Activated naive CD4-positive, alpha-beta T cell treated with anti-CD3 and anti-CD28 coated beads, Interleukin-2, amount 50 U/mL, for 24 hours (primary cell): ENCODE data around the gene BYSL.
A peak's percentile ranks its signal among the peaks of the same experiment; 100 is the strongest.

Source experiments
- H3K27ac Mint-ChIP-seq: one replicate; pipeline ENCODE4 v1.8.0; 2021; ENCODE audit warnings: mild to moderate bottlenecking, mixed read lengths
- H3K27me3 Mint-ChIP-seq: one replicate; pipeline ENCODE4 v1.8.0; 2021; ENCODE audit warnings: mixed read lengths
- H3K36me3 Mint-ChIP-seq: one replicate; pipeline ENCODE4 v1.8.0; 2021; ENCODE audit warnings: mixed read lengths
- H3K4me1 Mint-ChIP-seq: one replicate; pipeline ENCODE4 v1.8.0; 2021; ENCODE audit warnings: mixed read lengths
- H3K4me3 Mint-ChIP-seq: one replicate; pipeline ENCODE4 v1.8.0; 2021; ENCODE audit warnings: mild to moderate bottlenecking, mixed read lengths
- H3K9me3 Mint-ChIP-seq: one replicate; pipeline ENCODE4 v1.8.0; 2021; ENCODE audit warnings: mixed read lengths

BYSL gene

GRCh38 chr6:41920921-41921711 lies at the start of gene BYSL, which contains the start of gene MED20:
BYSL (plus strand) TSS chr6:41921499; CDS start chr6:41921563, 64 bp downstream.
MED20 (minus strand) TSS chr6:41921139; CDS start chr6:41921018, 121 bp downstream.
- H3K27me3 Mint-ChIP-seq = no peaks in the 10 kb centered on the region
- H3K27ac Mint-ChIP-seq = peak within 1 kb of the TSS; percentile 100
- H3K4me3 Mint-ChIP-seq = peak within 1 kb of the TSS; percentile 100
- no peaks in the 10 kb centered on the region for H3K9me3 Mint-ChIP-seq
- H3K4me1 Mint-ChIP-seq = peaks cover 49% of the 10 kb centered on the region
- peaks cover 24% of the 10 kb centered on the region for H3K36me3 Mint-ChIP-seq

GRCh38 chr6:41871691-41872090 lies 49.6 kb upstream of the BYSL start:
- Mint-ChIP-seq H3K36me3 (no peaks in the 10 kb centered on the region), H3K4me1 (no peaks in the 10 kb centered on the region), H3K9me3 (no peaks in the 10 kb centered on the region), H3K4me3 (no peak overlapping the region), H3K27me3 (no peaks in the 10 kb centered on the region), H3K27ac (no peak overlapping the region)

GRCh38 chr6:41872147-41872546 lies 49.2 kb upstream of the BYSL start:
- Mint-ChIP-seq H3K9me3 (no peaks in the 10 kb centered on the region), H3K36me3 (no peaks in the 10 kb centered on the region), H3K27ac (no peak overlapping the region), H3K4me3 (no peak overlapping the region), H3K27me3 (no peaks in the 10 kb centered on the region), H3K4me1 (no peaks in the 10 kb centered on the region)

DNA sequence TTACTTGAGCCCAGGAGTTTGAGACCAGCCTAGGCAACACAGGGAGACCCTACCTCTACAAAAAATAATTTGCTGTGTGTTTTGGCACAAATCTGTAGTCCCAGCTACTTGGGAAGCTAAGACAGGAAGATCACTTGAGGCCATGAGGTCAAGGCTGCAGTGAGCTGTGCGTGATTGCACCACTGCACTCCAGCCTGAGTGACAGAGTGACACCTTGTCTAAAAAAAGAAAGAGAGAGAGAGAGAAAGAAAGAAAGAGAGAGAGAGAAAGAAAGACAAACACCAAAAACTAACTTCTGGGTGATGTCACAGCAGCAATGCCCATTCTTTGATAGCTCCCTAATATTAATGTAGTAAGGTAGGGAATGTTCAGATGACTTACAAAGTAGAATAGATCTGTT lies 46.6 kb upstream of the BYSL start:
- Mint-ChIP-seq H3K36me3 (no peaks in the 10 kb centered on the region), H3K27ac (no peak overlapping the region), H3K9me3 (no peaks in the 10 kb centered on the region)

GRCh38 chr6:41877051-41877680 lies 44.1 kb upstream of the BYSL start:
- Mint-ChIP-seq H3K4me1 (no peaks in the 10 kb centered on the region), H3K9me3 (no peaks in the 10 kb centered on the region), H3K27ac (no peak overlapping the region), H3K27me3 (no peaks in the 10 kb centered on the region), H3K36me3 (no peaks in the 10 kb centered on the region), H3K4me3 (no peak overlapping the region)

More for the DNA sequence above, 46.6 kb upstream of the BYSL start:
- Mint-ChIP-seq H3K4me1 (no peaks in the 10 kb centered on the region), H3K4me3 (no peak overlapping the region), H3K27me3 (no peaks in the 10 kb centered on the region)

DNA sequence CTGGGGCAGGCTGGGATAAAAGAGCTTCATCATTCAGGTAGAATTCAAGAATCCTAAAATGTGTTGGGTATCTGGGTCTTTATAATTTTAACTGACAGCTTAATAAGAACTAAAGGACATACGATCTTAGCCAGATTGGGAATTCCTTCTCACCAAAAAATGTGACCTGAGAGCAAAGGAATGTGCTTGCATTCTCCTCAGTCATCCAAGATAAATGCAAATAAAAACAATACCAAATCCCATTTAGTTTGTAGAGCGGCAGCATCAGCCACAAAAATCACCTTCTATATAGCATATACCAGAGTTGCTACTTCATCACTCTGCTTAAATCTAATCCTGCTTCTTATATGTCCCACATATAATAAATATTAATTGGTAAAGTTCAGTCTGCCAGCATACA lies 43.1 kb upstream of the BYSL start:
- no peaks in the 10 kb centered on the region for H3K36me3 Mint-ChIP-seq

GRCh38 chr6:41878961-41879405 lies 42.3 kb upstream of the BYSL start:
- H3K27ac Mint-ChIP-seq = no peak overlapping the region
- no peaks in the 10 kb centered on the region for H3K4me1 Mint-ChIP-seq
- H3K4me3 Mint-ChIP-seq = no peak overlapping the region
- no peaks in the 10 kb centered on the region for H3K27me3 Mint-ChIP-seq
- no peaks in the 10 kb centered on the region for H3K36me3 Mint-ChIP-seq
- H3K9me3 Mint-ChIP-seq = no peaks in the 10 kb centered on the region

More for the DNA sequence above, 43.1 kb upstream of the BYSL start:
- no peak overlapping the region for H3K4me3 Mint-ChIP-seq
- no peaks in the 10 kb centered on the region for H3K27me3 Mint-ChIP-seq
- no peak overlapping the region for H3K27ac Mint-ChIP-seq
- H3K4me1 Mint-ChIP-seq = no peaks in the 10 kb centered on the region
- no peaks in the 10 kb centered on the region for H3K9me3 Mint-ChIP-seq

DNA sequence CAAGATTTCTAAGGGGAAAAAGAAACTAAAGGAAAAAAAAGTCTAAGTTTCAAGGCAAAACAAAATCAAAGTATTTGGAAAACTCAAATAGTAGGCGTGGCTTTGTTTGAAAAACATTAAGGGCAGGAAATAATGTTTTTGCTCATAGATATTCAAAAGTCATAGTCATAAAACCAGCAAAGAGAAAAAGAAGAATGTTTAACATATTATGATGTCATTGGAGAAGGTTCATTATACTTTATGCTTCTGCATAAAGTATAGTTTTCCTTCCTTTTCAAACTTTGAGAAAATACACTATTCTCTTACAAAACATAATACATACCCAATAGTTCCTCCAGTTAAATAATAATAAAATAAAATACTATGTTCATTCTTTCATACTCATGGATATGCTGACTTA lies 39.8 kb upstream of the BYSL start:
- H3K36me3 Mint-ChIP-seq = no peaks in the 10 kb centered on the region
- no peaks in the 10 kb centered on the region for H3K27me3 Mint-ChIP-seq
- no peak overlapping the region for H3K27ac Mint-ChIP-seq
- H3K4me1 Mint-ChIP-seq = no peaks in the 10 kb centered on the region
- H3K9me3 Mint-ChIP-seq = no peaks in the 10 kb centered on the region
- no peak overlapping the region for H3K4me3 Mint-ChIP-seq

DNA sequence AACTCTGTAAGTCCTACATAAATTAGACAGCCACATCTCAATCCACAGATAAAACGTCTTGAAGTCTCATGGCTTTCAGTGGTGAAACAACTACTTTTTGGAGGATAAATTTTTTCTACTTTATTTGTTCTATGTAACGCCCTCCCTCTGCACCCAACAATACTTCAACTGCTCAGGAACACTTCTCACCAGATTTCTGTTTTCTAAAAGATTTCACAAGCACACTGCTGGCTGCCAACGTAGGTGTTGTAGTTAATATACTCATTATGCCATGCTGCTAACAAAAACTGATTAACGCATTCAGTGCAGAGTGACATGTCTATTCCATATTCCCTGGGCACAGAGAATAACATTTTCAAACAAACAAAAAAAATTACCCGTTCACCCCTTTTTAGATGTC lies 36.3 kb upstream of the BYSL start:
- Mint-ChIP-seq H3K27ac (no peak overlapping the region), H3K36me3 (no peaks in the 10 kb centered on the region), H3K27me3 (no peaks in the 10 kb centered on the region), H3K4me1 (no peaks in the 10 kb centered on the region), H3K4me3 (no peak overlapping the region), H3K9me3 (no peaks in the 10 kb centered on the region)

DNA sequence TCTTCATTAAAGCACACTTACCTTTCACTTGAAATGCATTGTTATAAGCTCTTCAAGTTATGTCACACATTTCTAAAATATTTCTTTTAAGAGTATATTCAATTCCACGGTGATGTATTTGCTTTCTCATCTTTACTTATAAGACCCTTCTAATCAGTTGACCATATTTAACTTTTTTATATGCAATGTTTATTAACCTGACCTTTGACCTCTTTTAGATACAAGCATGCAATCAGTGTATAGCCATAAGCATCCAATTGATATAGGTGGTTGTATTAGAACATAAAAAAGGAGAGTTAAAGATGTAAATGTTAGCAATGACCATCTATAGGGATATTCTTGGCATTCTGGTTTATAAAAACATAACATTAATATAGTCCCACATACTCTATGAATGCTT lies 35.4 kb upstream of the BYSL start:
- H3K36me3 Mint-ChIP-seq = no peaks in the 10 kb centered on the region

GRCh38 chr6:41887331-41887751 lies 34.0 kb upstream of the BYSL start:
- H3K9me3 Mint-ChIP-seq = no peaks in the 10 kb centered on the region
- H3K4me1 Mint-ChIP-seq = no peaks in the 10 kb centered on the region
- no peaks in the 10 kb centered on the region for H3K27me3 Mint-ChIP-seq
- no peak overlapping the region for H3K27ac Mint-ChIP-seq
- H3K4me3 Mint-ChIP-seq = no peak overlapping the region
- H3K36me3 Mint-ChIP-seq = no peaks in the 10 kb centered on the region

More for the DNA sequence above, 35.4 kb upstream of the BYSL start:
- no peaks in the 10 kb centered on the region for H3K4me1 Mint-ChIP-seq
- no peak overlapping the region for H3K27ac Mint-ChIP-seq
- no peaks in the 10 kb centered on the region for H3K27me3 Mint-ChIP-seq
- no peaks in the 10 kb centered on the region for H3K9me3 Mint-ChIP-seq
- no peak overlapping the region for H3K4me3 Mint-ChIP-seq

GRCh38 chr6:41892921-41893564 lies 28.3 kb upstream of the BYSL start:
- Mint-ChIP-seq H3K27ac (no peak overlapping the region), H3K4me3 (no peak overlapping the region), H3K9me3 (no peaks in the 10 kb centered on the region), H3K4me1 (peaks cover 12% of the 10 kb centered on the region), H3K36me3 (no peaks in the 10 kb centered on the region), H3K27me3 (no peaks in the 10 kb centered on the region)

- Mint-ChIP-seq H3K4me1 (peaks cover 12% of the 10 kb centered on the region), H3K36me3 (no peaks in the 10 kb centered on the region), H3K27me3 (no peaks in the 10 kb centered on the region), H3K9me3 (no peaks in the 10 kb centered on the region), H3K4me3 (no peak overlapping the region), H3K27ac (no peak overlapping the region)
Observed at GRCh38 chr6:41894366-41895299, 26.7 kb upstream of the BYSL start.

- no peak within 1 kb of the TSS for H3K4me3 Mint-ChIP-seq
- H3K36me3 Mint-ChIP-seq = no peaks in the 10 kb centered on the region
- peaks cover 12% of the 10 kb centered on the region for H3K4me1 Mint-ChIP-seq
- H3K27me3 Mint-ChIP-seq = no peaks in the 10 kb centered on the region
- peak within 1 kb of the TSS; percentile 97 for H3K27ac Mint-ChIP-seq
- H3K9me3 Mint-ChIP-seq = no peaks in the 10 kb centered on the region
Observed at GRCh38 chr6:41895300-41896233, 25.7 kb upstream of the BYSL start, which contains the start of gene USP49. USP49 (minus strand) TSS chr6:41895375; CDS start chr6:41806983, 88,392 bp downstream.
